ENCODE results near the gene ILRUN. TPM values are rescaled to one million over a fixed set of nuclear protein-coding genes. Genes with fewer than 3 reads are reported as not detected.

ILRUN gene
- total RNA-seq, 1 experiment from 2014 or later, result 64.6 TPM

GRCh38 chr6:34736823-34737222 lies 40.3 kb upstream of the ILRUN start:
- Histone ChIP-seq H3K27ac (ENCODE audit: insufficient read length, low read depth, low read length) (no peak overlapping the region), H3K79me2 (ENCODE audit: insufficient read depth, low read length) (no peaks in the 10 kb centered on the region), H3K56ac (ENCODE audit: insufficient read length, low read depth, low read length) (no peak overlapping the region), H3K9me3 (ENCODE audit: control insufficient read depth, low read depth, low read length) (no peaks in the 10 kb centered on the region), H3K23me2 (ENCODE audit: insufficient read length, low read depth, low read length, poor library complexity, severe bottlenecking) (no peaks in the 10 kb centered on the region), H4K20me1 (ENCODE audit: control insufficient read depth, insufficient read depth, insufficient read length) (no peaks in the 10 kb centered on the region), H3T11ph (ENCODE audit: low read length) (no peak overlapping the region), H2BK20ac (ENCODE audit: low read depth, low read length, poor library complexity, severe bottlenecking) (no peak overlapping the region), H3K4me1 (ENCODE audit: insufficient read depth, low read length) (no peaks in the 10 kb centered on the region; the same call in 1 of the 2 replicates), H3K23ac (ENCODE audit: insufficient read length, low read depth, low read length) (no peak overlapping the region), H3K4ac (ENCODE audit: low read depth, low read length) (no peak overlapping the region), H2AFZ (ENCODE audit: low read length) (no peak overlapping the region), H2BK120ac (ENCODE audit: low read depth, low read length, poor library complexity, severe bottlenecking) (no peak overlapping the region), H2AK5ac (ENCODE audit: insufficient read length, low read length) (no peak overlapping the region), H2BK5ac (ENCODE audit: insufficient read length, low read length) (no peak overlapping the region), H3K4me2 (ENCODE audit: insufficient read depth, insufficient read length, low read length) (no peak overlapping the region), H2BK15ac (ENCODE audit: low read depth, low read length) (no peak overlapping the region), H3K9ac (ENCODE audit: extremely low read depth, insufficient read length, low read length) (no peak overlapping the region), H3K27me3 (ENCODE audit: insufficient read depth, low read length) (no peaks in the 10 kb centered on the region), H3K18ac (ENCODE audit: insufficient read length, low read depth, low read length) (no peak overlapping the region), H4K91ac (ENCODE audit: insufficient read length, low read depth, low read length) (no peak overlapping the region), H4K5ac (ENCODE audit: insufficient read length, low read depth, low read length) (no peak overlapping the region), H3K79me1 (ENCODE audit: insufficient read depth, low read depth, low read length, poor library complexity, severe bottlenecking) (no peaks in the 10 kb centered on the region), H3K14ac (ENCODE audit: insufficient read depth, low read length) (no peak overlapping the region), H2BK12ac (ENCODE audit: insufficient read length, low read depth, low read length) (no peak overlapping the region), H4K8ac (replicated peaks; ENCODE audit: insufficient read length, low read depth, low read length) (no peak overlapping the region)
- no peak for DNase-seq
- Mint-ChIP-seq H3K9me3 (no peaks in the 10 kb centered on the region), H3K36me3 (ENCODE audit: insufficient read depth in 1 of 3, low read depth in 3 of 3) (no peaks in the 10 kb centered on the region), H3K27me3 (ENCODE audit: low read depth) (no peaks in the 10 kb centered on the region; the same call in 1 of the 2 replicates), H3K27ac (no peak overlapping the region; a peak in 1 of 7 replicates), H3K4me3 (no peak overlapping the region), H3K4me1 (peaks cover 5 to 10% of the 10 kb centered on the region in 2 experiments; a peak in 3 of 4 replicates)
- WGBS (ENCODE audit: extremely low coverage, insufficient read length, low lambda C conversion rate), result no CpG with 5 or more reads among the region's 3 CpGs
- TF ChIP-seq CTCF (conservative IDR thresholded peaks at IDR 0.05), result no peak
